ENCODE results near the gene ZMYND11.
"Not testable (repeated sequence)": the region's sequence is repeated elsewhere in the genome, so short reads cannot be mapped to it uniquely, and the experiment has no call there.

ZMYND11 gene

DNA sequence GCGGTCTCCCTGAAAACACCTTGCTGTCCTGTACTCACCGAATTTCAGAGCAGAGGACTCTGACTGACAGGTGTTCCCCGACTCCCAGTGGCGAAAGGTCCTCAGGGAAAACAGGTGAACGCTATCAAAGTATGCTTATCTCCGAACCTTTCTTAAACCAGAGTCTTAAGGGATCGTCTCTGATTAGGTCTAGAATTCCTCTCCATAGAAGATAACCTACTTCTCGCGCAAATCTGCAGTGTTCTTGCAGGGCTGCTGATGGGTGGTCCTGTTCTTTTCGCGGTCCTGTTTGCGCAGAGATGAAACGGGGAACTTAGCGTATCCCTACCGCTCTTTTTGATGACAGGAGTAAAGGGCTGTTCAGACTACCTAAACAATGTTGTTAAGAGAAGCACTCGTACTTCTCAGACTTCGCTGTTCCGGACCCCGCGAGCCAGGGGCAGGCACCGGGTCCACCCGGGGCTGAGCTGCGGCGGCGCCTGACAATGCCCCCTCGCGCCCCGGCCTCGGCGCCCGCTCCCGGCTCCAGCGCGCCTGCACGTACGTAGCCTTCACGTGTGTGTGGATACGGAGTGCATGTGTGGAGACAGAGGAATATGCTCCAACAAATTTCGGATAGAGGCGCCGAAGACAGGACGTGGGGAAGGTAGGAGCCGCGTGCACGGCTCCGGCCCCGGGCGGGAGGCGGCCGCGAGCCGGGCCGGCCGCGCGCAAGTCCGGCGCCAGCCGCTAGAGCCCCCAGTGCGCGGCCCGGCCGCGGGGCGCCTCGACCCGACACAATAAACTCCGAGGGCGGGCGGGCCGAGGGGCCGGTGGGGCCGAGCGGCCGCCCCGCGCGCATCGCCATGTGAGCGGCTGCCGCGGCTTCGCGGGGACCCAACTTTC, 766 bp upstream of the ZMYND11 start:
- no peak for DNase-seq

DNA sequence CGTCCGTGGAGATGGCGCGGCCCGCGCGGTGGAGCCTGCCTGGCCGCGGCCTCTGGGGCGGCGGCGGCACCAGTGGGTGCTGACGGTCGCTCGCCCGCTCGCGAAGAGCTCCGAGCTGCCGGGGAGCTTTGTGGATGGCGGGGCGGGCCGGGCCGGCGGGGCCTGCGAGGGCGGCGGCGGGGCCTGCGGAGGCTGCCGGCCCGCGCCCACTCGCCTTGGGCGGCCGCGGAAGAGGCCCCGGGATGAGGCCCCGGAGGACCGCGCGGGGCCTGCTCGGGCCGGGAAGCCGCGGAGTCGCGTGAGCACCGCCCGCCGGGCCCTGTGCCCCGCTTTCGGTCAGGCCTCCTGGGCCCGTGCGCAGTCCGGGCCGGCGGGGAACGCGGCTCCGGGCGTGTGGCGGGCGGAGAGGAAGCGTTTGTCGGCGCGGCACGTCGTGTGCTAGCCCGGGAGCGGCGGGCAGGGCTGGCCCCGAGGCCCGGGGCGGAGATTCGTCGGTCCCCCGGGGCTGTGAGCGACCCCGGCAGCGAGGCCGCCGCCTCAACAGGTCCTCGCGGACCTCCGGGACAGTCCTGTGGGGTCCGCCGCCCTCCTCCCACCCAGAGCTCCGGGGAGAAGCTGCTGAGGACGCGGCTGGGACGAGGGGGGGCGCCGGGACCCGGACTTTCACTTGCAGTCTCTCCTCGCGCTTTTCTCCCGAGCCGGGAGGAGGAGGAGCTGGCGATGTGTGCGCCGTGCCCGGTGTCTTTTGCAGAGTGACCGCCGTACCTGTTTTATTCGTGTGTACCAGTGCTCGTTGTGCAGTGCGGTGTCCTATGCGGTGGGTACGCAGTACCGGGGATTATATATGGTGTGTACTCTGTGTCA, 578 bp downstream of the ZMYND11 start:
- peak; percentile 41 for DNase-seq

DNA sequence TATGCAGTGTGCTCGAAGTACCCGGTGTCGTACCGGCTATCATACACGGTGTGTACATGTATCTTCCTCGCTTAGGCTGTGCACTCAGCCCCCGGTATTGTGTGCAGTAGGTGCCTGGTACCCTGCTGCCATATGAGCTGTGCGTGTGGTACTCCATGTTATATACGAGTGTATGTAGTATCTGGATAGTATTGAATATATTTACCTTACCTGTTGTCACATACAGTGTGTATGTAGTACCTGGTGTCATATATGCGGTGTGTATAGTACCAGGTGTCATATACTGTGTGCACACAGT, 1.2 kb downstream of the ZMYND11 start:
- no peak for DNase-seq

DNA sequence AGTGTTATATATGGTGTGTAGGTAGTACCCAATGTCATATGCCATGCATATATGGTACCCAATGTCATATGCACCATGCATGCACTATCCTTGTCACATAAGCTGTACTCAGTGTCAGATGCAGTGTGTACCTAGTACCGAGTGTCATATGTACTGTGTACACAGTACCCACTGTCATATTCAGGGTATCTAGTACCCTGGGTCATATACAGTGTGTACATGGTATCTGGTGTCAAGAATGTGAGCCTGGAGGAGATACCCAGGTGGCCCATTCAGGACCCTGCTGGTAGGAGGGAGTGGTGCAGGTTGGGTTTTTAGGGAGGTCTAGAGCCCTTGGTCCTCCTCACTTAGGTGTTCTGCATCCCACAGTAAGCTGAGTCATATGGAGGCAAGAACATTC, 1.8 kb downstream of the ZMYND11 start:
- DNase-seq: no peak

DNA sequence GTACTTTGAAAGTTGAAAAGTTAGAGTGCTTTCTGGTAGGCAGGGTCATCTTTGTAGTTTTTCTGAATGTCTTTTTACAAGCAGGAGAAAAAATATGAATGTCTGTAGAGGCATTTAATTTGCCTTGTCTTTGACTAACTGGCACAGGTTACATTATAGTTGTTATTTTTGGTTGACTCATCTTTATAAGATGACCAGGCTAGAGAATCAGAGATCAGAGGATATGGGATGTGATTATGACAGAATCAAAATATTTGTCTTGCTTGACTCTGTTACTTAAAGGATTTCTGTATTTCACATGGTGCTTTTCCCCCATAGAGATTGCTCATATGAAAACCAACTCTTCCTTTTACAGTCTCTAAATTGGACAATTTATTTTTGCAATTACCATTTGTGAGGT, 2.4 kb downstream of the ZMYND11 start:
- DNase-seq: no peak

DNA sequence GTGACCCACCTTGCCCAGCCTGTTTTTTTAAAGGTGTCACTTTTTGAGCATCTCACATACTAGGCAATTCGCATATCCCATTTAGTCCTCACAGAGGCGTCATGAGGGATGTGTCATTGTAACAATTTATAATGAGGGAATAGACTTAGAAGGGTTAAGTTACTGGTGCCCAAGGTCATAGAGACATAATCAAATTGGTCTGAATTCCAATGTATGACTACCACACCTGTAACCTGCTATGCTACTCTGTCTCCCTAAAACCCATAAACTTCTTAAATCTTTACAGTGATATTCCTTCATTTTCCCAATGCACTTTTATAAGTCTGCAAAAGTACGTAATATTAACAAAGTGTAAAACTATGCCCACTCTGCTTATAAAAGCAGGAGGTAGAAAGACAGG, 7.1 kb downstream of the ZMYND11 start:
- DNase-seq: no peak

DNA sequence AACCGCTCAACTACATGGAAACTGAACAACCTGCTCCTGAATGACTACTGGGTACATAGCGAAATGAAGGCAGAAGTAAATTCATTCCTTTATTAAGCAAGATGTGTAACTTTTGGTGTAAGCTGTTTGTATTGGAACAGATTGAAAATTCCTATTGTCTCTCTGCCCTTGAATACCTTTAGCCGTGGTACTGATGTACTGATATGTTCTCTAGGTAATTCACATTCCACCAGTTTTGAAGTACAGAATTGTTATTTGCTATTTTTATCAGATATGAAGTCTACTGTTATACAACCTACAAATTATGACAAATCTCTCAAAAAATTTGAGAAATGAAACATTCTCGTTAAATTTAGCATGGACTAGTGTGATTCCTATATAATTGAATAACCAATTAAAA, 17.7 kb downstream of the ZMYND11 start:
- no peak for DNase-seq

DNA sequence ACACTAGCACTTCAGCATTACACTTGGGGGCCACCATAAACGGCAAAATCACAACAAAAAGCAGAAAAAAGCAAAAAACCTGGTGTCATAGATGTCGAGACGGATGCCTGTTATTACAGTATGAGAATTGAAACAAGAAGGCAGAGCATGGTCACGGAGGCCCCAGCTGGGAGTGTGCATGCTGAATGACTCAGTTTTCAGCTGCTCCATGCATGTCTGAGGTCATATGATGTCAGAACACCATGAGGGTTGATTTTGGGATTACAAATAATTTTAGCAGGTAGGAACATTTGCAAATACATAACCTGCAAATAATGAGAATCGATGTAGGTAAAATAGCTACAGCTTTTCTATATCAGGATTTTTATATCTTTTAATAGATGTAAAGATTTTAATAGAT, 19.1 kb downstream of the ZMYND11 start:
- no peak for DNase-seq

DNA sequence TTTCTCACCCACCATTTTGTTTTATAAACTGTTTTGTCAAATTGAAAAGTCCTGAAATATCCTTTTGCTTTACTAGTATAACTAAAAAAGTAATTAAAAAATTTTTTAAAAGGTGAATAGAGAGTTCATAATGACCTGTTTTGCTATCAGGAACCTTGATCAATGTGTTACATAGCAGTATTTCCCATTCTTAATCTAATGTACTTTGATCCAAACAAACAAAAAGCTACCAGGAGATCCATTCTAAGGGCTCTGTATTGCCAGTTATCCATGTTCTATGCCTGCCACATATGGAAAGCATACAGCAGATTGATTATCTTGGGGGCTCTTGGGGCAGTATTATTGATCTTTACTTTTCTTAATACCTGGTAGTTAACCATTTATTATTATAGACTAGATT, 32.1 kb downstream of the ZMYND11 start:
- no peak for DNase-seq

DNA sequence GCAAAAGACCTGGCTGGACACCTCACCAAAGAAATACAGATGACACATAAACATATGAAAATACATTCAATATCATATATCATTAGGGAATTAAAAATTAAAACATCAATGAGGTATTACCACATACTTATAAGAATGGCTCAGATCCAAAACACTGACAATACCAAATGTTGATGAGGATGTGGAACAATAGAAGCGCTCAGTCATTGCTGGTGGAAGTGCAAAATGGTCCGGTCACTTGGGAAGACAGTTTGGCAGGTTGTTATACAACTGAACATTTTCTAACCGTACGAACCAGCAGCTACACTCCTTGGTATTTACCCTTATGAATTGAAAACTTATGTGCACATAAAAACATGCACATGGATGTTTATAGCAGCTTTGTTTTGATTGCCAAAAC, 38.5 kb downstream of the ZMYND11 start:
- DNase-seq: no peak

DNA sequence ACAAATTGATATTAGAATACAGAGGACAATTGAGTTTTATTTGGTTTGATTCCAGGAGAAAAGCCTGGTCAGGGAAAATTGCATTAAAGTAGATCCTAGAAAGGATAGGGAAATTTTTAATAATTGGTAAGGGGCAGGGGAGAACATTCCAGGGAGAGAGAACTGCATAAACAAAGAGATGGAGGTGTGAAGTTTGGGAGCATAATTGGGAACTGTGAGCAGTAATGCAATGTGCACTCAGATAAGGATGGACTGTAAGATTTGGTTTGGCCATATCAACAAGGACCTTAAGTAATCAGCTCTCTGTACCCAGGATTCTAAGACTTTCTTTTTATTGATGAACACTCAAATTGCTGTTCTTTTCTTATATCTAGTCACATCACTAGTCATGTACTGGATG, 41.4 kb downstream of the ZMYND11 start:
- no peak for DNase-seq

DNA sequence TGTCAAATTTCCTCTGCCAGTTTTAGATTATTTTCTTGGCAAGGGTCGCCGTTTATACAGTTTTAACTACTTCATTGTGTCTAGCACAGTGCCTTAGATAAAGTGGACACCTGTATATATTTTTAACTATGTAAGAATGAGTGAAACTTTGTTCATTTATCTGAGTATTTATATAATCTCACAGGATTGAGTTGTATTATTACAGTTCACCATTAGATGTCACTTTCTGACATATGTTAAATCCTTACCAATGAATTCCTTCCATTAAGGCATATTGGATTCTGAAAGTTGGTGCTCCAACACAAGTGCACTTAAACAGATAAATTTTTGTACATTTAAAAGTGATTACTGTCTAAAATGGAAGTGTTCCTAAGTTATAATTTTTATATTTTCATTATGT, 43.0 kb downstream of the ZMYND11 start:
- peak; percentile 15 for DNase-seq

DNA sequence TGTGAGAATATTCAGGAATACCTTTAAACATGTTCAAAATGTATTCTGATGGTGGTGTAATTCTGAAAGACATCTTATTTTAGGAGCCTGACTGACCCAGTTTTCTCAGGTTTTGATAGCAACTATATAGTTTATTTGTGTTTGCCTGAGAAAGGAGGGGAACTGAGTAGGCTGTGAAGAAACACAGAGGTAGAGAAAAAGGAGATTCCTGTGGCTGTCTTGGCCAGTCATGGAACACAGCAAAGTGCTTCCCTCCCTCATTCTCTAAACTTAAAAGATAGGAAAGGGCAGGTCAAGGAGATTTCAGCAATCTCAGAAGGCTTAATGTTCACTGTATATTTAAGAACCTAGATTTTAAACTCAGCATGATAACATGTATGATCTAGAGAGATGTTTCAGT, 43.5 kb downstream of the ZMYND11 start:
- DNase-seq: no peak

DNA sequence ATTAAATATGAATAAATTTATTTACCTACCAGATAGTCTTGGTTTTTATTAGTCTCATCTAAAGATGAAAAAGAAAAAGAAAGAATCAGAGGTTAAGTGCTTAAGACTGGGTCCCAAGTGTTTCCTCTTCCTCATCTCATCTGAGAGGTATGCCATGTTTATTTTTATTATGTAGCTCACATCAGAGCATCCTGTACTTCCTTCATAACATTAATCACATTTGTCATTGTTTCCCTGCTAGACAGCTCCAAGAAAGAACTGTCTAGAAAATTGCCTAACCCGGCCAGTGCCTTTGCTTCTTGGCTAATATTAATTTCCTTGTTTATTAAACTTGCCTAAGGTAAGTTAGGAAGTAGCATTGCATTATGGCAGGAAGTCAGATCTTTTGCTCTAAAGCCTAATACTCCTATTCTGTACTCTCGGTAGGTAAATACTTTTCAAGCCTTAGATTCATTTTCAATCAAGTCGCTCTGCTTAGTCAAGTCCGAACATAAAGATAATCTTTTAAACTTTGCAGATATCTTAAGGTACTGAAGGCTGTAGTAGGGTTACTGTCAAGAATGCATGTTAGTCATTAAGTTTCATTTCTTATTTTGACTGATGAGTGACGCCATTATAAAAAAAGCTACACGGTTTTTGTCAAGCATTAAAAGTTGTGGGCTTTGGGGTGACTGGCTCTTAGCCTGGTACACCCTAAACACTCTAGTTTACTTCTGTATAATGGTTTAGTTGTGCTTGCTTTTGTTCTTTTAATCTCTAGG, 47.4 kb downstream of the ZMYND11 start:
- no peak for DNase-seq

DNA sequence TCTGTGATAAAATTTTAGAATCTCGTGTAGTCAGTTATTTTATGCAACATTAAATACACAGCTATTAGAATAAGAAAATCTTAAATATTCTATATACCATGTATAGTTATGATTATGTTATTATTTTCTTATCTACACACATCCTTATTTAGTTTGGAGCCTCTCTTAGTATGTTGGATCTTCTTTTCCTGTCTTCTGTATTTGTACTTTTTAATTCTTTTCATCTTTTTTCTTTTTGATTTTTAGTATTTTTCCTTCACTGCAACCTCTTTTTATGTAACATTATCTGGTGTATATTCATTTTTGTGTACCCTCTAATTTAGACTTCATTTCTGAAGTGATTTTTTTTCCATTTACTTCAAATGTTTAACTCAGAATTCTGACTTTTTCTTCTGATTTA, 48.9 kb downstream of the ZMYND11 start:
- no peak for DNase-seq

DNA sequence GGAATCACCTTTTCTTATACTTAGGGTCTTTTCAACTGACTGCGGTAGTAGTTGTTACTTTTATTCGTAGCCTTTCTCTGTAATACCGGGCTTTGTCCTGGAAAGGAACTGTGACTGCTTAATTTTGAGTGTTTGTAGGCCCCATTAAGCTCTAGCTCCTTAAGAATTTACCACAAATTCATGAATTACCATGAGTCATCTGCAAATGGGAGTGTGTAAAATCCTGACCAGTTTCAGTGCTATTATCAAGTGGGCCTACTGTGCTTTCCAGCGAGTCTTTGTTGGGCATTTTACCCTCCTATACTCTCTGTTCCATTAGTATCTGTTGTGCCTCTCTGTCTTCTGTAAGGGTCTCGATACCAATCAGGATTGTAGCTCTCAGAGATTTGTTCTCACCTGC, 49.7 kb downstream of the ZMYND11 start:
- DNase-seq: no peak

DNA sequence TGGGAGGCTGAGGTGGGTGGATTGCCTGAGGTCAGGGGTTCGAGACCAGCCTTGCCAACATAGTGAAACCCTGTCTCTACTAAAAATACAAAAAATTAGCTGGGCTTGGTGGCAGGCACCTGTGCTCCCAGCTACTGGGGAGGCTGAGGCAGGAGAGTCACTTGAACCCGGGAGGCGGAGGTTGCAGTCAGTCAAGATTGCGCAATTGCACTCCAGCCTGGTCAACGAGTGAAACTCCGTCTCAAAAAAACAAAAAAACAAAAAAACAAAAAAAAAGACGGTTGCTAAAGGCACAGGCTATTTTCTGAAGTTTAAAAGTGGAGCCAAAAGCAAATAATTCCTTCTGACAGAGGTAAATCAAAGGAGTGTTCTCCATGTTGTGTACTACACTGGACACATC, 50.3 kb downstream of the ZMYND11 start:
- DNase-seq: not testable (repeated sequence)

DNA sequence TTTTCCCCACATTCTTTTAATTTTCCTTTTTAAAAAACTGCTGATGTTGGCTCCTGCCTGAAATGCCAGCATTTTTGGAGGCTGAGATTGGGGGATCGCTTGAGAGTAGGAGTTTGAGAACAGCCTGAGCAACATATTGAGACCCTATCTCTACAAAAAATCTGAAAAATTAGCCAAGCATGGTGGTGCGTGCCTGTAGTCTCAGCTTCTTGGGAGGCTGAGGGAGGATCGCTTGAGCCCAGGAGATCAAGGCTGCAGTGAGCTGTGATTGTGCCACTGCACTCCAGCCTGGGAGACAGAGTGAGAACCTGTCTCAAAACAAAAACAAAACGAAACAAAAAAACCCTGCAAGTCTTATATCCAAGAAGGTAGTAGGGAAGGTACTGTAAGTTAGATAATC, 51.7 kb downstream of the ZMYND11 start:
- no peak for DNase-seq

DNA sequence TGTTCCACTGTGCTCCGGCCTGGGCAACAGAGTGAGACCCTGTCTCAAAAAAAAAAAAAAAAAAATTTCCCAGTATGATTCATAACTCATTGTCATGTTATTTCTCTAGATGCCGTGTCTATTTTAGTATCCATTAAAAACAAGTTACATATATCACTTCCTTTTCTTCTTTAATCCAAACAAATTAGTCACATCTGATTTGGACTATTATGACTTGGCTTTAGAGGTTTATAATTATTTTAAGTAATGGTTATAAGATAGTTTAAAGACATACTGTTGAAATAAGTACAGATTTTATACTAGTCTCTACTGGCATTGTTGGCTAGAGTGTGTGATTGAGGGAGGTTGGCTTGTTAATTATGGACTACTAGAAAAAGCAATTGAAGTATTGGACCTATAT, 53.3 kb downstream of the ZMYND11 start:
- no peak for DNase-seq

DNA sequence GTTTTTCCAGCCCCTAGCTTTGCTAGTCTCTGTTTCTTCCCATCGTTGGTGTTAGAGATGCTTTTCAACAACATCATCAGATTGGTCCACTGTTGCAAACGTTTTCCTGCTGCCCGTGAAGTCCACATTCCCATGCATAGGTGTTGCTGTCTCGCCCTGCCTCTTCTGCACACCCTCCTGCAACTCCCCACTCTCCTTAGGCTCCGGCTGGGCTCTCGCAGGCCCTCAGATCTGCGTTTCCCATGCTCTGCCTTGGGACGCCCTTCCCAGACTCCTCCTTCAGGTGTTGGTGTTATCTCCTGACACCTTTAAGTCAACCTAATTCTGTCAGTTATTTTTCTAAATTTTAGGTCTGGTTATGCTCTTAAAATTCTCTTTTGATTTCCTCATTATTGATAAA, 55.0 kb downstream of the ZMYND11 start:
- DNase-seq: no peak

DNA sequence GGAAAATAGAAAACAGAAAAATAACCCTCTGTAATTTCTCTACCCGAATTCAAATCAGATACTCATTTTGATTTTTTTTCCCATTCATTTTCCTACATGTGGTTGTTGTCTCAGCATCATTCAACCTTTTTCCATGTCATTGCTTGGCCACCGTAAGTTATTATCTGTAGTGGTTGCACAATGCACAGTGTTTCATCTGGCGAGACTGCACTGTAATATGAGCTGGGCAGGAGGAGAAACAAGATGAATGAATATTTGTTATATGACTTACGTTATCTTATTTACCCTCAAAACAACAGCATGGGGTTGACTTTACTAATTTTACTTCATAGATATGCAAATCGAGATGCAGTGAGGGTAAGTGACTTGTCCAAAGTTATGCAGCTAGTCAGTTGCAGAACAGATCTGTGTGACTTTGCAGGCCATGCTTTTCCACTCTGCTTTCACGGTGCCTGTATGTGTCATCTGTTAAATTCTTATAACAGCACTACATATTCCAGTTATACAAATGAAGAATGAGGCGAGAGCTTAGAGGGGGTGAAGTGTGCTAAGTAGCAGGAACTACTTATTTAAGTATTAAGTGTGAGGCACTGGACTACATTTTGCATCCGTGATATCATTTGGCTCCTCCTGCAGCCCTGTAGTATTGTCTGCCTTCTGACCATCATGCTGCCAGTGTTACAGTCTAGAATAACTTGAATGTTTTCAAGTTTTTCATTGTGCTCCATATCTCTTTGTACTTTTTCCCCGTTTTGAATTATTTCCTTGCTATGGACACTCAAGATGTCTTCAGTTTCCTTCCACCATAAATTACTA, 56.7 kb downstream of the ZMYND11 start:
- DNase-seq: no peak

DNA sequence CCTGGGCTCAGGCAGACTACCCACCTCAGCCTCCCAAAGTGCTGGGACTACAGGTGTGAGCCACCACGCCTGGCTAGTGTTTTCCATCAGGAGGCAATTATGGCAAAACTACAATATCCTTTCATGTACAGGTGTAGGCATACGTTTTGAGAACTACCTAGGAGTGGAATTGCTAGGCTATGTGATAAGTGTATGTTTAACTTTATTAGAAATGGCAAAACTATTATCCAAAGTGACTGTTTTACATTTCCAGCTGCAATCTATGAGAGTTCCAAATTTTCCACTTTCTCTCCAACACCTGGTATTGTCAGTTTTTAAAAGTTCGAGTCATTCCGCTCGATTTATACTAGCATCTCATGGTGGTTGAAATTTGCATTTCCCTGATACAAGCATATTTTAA, 59.0 kb downstream of the ZMYND11 start:
- DNase-seq: no peak

DNA sequence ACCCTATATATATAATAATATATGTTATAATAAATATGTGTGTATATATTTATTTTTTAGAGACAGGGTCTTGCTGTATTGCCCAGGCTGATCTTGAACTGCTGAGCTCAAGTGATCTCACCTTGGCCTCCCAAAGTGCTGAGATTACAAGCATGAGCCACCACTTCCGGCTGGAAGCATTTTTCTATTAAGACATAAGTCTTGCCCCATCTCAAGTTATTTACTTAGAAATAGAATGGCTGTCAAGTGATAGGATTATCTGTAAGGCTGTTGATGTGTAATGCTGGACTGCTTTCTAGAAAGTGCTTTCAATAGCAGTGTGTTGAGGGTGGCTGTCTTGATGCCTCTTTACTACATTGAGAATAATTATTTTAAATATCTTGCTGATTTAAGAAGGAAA, 65.2 kb downstream of the ZMYND11 start:
- no peak for DNase-seq
